ENCODE measurements around the gene CYTH1. TPM values are rescaled to one million over a fixed set of nuclear protein-coding genes. Genes with fewer than 3 reads are reported as not detected.

CYTH1 gene
- total and polyA plus RNA-seq, 8 donors: 18.3 to 34.4 (median 23.5) TPM

- Histone ChIP-seq H3K27me3 (no peaks in the 10 kb centered on the region), H3K4me3 (no peak overlapping the region), H3K4me1 (no peaks in the 10 kb centered on the region), H3K36me3 (peaks cover 0 to 43% (median 36%) of the 10 kb centered on the region in 3 donors), H3K27ac (no peak overlapping the region), H3K9me3 (no peaks in the 10 kb centered on the region)
- WGBS, 2 donors: 86 to 89% methylated on average over 28 of the region's 28 CpGs
- ATAC-seq: no peak
- intact Hi-C loops (cut with DNase I): no loop called here
- no peak for TF ChIP-seq CTCF (IDR thresholded peaks at IDR 0.05)
- no peak for FAIRE-seq
- peak in 1 of 6 donors; percentile 40 for DNase-seq
Measured at GRCh38 chr17:78797691-78798585, 15.9 kb upstream of the CYTH1 start.

- Histone ChIP-seq H3K4me3 (no peak overlapping the region), H3K36me3 (peaks cover 0 to 35% (median 30%) of the 10 kb centered on the region in 3 donors), H3K9me3 (no peaks in the 10 kb centered on the region), H3K4me1 (no peaks in the 10 kb centered on the region), H3K27me3 (no peaks in the 10 kb centered on the region), H3K27ac (no peak overlapping the region)
- intact Hi-C loops (cut with DNase I): no loop called here
- FAIRE-seq (no peak), ATAC-seq (no peak), DNase-seq (no peak)
- 90 to 91% methylated on average over 11 of the region's 11 CpGs for WGBS, 2 donors
- TF ChIP-seq CTCF (IDR thresholded peaks at IDR 0.05): no peak
Measured at GRCh38 chr17:78797213-78797612, 15.1 kb upstream of the CYTH1 start.

- H3K27ac ChIP-seq: no peak overlapping the region
- no peak for TF ChIP-seq CTCF (IDR thresholded peaks at IDR 0.05)
- H3K27me3 ChIP-seq: no peaks in the 10 kb centered on the region
- no peaks in the 10 kb centered on the region for H3K9me3 ChIP-seq
- no peak for ATAC-seq
- H3K36me3 ChIP-seq: peaks cover 0 to 35% (median 30%) of the 10 kb centered on the region in 3 donors
- no peak for FAIRE-seq
- no peak overlapping the region for H3K4me3 ChIP-seq
- DNase-seq: no peak
- intact Hi-C loops (cut with DNase I): no loop called here
- 84 to 86% methylated on average over 11 of the region's 11 CpGs for WGBS, 2 donors
- no peaks in the 10 kb centered on the region for H3K4me1 ChIP-seq
Measured at GRCh38 chr17:78796517-78796900, 14.4 kb upstream of the CYTH1 start.

- H3K27ac ChIP-seq: no peak overlapping the region
Measured at GRCh38 chr17:78795861-78796516, 13.9 kb upstream of the CYTH1 start.

More at GRCh38 chr17:78795861-78796516, 13.9 kb upstream of the CYTH1 start:
- ATAC-seq (no peak), FAIRE-seq (no peak), DNase-seq (no peak)
- intact Hi-C loops (cut with DNase I): no loop called here
- Histone ChIP-seq H3K4me3 (no peak overlapping the region), H3K27me3 (no peaks in the 10 kb centered on the region), H3K9me3 (no peaks in the 10 kb centered on the region), H3K36me3 (peaks cover 0 to 35% (median 30%) of the 10 kb centered on the region in 3 donors), H3K4me1 (no peaks in the 10 kb centered on the region)
- no peak for TF ChIP-seq CTCF (IDR thresholded peaks at IDR 0.05)
- WGBS, 2 donors: 83 to 85% methylated on average over 14 of the region's 14 CpGs

All from pancreas (tissue), 10 donors.